ENCODE measurements around the gene CCDC149.
"Not testable (repeated sequence)": the region's sequence is repeated elsewhere in the genome, so short reads cannot be mapped to it uniquely, and the experiment has no call there.

The CCDC149 gene

GRCh38 chr4:24915121-24915922, 2.5 kb upstream of the CCDC149 start:
- DNase-seq: no peak

- DNase-seq: no peak
Measured at GRCh38 chr4:24914460-24914859, 1.6 kb upstream of the CCDC149 start.

- no peak for DNase-seq
Measured at GRCh38 chr4:24913119-24913485, 260 bp upstream of the CCDC149 start.

- peak; percentile 66 for DNase-seq
Measured at GRCh38 chr4:24910499-24910898, 2.3 kb downstream of the CCDC149 start.

GRCh38 chr4:24909606-24910005, 3.2 kb downstream of the CCDC149 start:
- DNase-seq: not testable (repeated sequence)

- no peak for DNase-seq
Measured at GRCh38 chr4:24897639-24898038, 15.2 kb downstream of the CCDC149 start.

- DNase-seq: no peak
Measured at GRCh38 chr4:24896977-24897376, 15.9 kb downstream of the CCDC149 start.

- DNase-seq: no peak
Measured at GRCh38 chr4:24896056-24896455, 16.8 kb downstream of the CCDC149 start.

- no peak for DNase-seq
Measured at GRCh38 chr4:24895461-24895860, 17.4 kb downstream of the CCDC149 start.

GRCh38 chr4:24894846-24895245, 18.0 kb downstream of the CCDC149 start:
- DNase-seq: no peak

GRCh38 chr4:24894243-24894642, 18.6 kb downstream of the CCDC149 start:
- DNase-seq: no peak

GRCh38 chr4:24892778-24893177, 20.1 kb downstream of the CCDC149 start:
- no peak for DNase-seq

- no peak for DNase-seq
Measured at GRCh38 chr4:24892278-24892677, 20.6 kb downstream of the CCDC149 start.

GRCh38 chr4:24890561-24891126, 22.2 kb downstream of the CCDC149 start:
- DNase-seq: no peak

GRCh38 chr4:24889991-24890390, 22.9 kb downstream of the CCDC149 start:
- peak; percentile 61 for DNase-seq

- DNase-seq: no peak
Measured at GRCh38 chr4:24888475-24889344, 24.1 kb downstream of the CCDC149 start.

- DNase-seq: no peak
Measured at GRCh38 chr4:24887881-24888430, 24.9 kb downstream of the CCDC149 start.

- DNase-seq: no peak
Measured at GRCh38 chr4:24886596-24886995, 26.2 kb downstream of the CCDC149 start.

GRCh38 chr4:24885342-24885741, 27.5 kb downstream of the CCDC149 start:
- DNase-seq: no peak

- no peak for DNase-seq
Measured at GRCh38 chr4:24884902-24885301, 27.9 kb downstream of the CCDC149 start.

- no peak for DNase-seq
Measured at GRCh38 chr4:24881508-24882196, 31.2 kb downstream of the CCDC149 start.

GRCh38 chr4:24880186-24880585, 32.7 kb downstream of the CCDC149 start:
- DNase-seq: no peak

- DNase-seq: no peak
Measured at GRCh38 chr4:24878636-24879016, 34.2 kb downstream of the CCDC149 start.
